Measurements from ENCODE around the gene SALL3.

- TF ChIP-seq EZH2 (IDR thresholded peaks at IDR 0.05; ENCODE audit: borderline replicate concordance) (no peak), CTCF (IDR thresholded peaks at IDR 0.05; ENCODE audit: poor library complexity) (no peak)
Measured at GRCh38 chr18:78993014-78993926, 13.7 kb downstream of the SALL3 start.
